Ectodermal cell (in vitro differentiated cells): Measurements from ENCODE around the gene CCDC158.
"Not testable (repeated sequence)": the region's sequence is repeated elsewhere in the genome, so short reads cannot be mapped to it uniquely, and the experiment has no call there.

Source experiments
- H3K27ac ChIP-seq: 2 replicates; pipeline ENCODE4 v1.7.0; 2013; ENCODE audit warnings: mild to moderate bottlenecking, low read depth, low read length; ENCODE audit not compliant: insufficient read depth, poor library complexity, severe bottlenecking
- H3K27me3 ChIP-seq: 2 replicates; pipeline ENCODE4 v1.7.0; 2013; ENCODE audit warnings: mild to moderate bottlenecking, low read length; ENCODE audit not compliant: insufficient read depth, control insufficient read depth, poor library complexity, severe bottlenecking
- H3K36me3 ChIP-seq: one replicate; pipeline ENCODE4 v1.7.0; 2013; ENCODE audit warnings: low read length; ENCODE audit not compliant: control insufficient read depth, insufficient read depth
- H3K4me1 ChIP-seq: one replicate; pipeline ENCODE4 v1.7.0; 2013; ENCODE audit warnings: low read length; ENCODE audit not compliant: control insufficient read depth, insufficient read depth
- H3K4me3 ChIP-seq: 2 replicates; pipeline ENCODE4 v1.7.0; 2013; ENCODE audit warnings: low read depth, low read length, control low read depth; ENCODE audit not compliant: insufficient read depth
- H3K9me3 ChIP-seq: 2 replicates; pipeline ENCODE4 v1.7.0; 2013; ENCODE audit warnings: mild to moderate bottlenecking, low read length, moderate library complexity; ENCODE audit not compliant: control insufficient read depth
- WGBS, 2 experiments: methylation state at CpG; one replicate each; pipeline ENCODE4 v1.1.7; 2013; ENCODE audit warnings: missing lambda C conversion rate in 2 of 2; 5-methylcytosine and 5-hydroxymethylcytosine counted together

CCDC158 gene

GRCh38 chr4:76434901-76435527, 14.1 kb upstream of the CCDC158 start, which contains the start of gene SHROOM3:
SHROOM3 (plus strand) TSS chr4:76435229; CDS start chr4:76436053, 824 bp downstream.
- H3K9me3 ChIP-seq, result no peaks in the 10 kb centered on the region
- H3K4me1 ChIP-seq, result peaks cover 18% of the 10 kb centered on the region
- H3K36me3 ChIP-seq, result peaks cover 12% of the 10 kb centered on the region
- WGBS, 2 experiments, result 2 to 19% methylated on average over 6 to 9 of the region's 9 CpGs
- H3K4me3 ChIP-seq, result peak within 1 kb of the TSS; percentile 50
- peak within 1 kb of the TSS; percentile 95 for H3K27ac ChIP-seq
- H3K27me3 ChIP-seq, result no peaks in the 10 kb centered on the region

GRCh38 chr4:76430519-76431388, 9.8 kb upstream of the CCDC158 start:
- H3K9me3 ChIP-seq, result peaks cover 1% of the 10 kb centered on the region
- H3K27me3 ChIP-seq, result no peaks in the 10 kb centered on the region
- H3K4me3 ChIP-seq, result no peak overlapping the region
- H3K27ac ChIP-seq, result no peak overlapping the region
- peaks cover 18% of the 10 kb centered on the region for H3K4me1 ChIP-seq
- 47 to 52% methylated on average over 15 of the region's 15 CpGs for WGBS, 2 experiments
- no peaks in the 10 kb centered on the region for H3K36me3 ChIP-seq

DNA sequence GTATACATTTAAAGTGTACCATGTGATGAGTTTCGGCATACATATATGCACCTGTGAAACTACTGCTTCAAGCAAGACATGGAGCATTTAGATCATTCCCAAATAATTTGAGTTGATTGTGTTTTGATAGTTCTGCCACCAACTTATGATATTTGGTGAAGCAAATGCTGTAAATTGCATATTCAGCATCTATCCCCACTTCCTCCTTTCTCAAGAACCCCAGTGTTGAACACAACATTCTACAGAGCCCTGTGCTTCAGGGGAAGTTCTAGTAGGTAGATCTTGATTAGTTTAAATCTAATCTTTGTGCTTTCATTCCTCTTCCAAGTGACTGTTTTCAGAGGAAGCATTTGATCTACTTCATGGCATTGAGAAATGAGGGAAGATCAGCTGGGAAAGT, 8.7 kb upstream of the CCDC158 start:
- Histone ChIP-seq H3K4me3 (no peak overlapping the region), H3K4me1 (peaks cover 16% of the 10 kb centered on the region), H3K27me3 (no peaks in the 10 kb centered on the region), H3K9me3 (peaks cover 2% of the 10 kb centered on the region), H3K36me3 (no peaks in the 10 kb centered on the region), H3K27ac (no peak overlapping the region)
- 89 to 91% methylated on average over 1 of the region's 1 CpG for WGBS, 2 experiments

GRCh38 chr4:76426272-76426671, 5.3 kb upstream of the CCDC158 start:
- H3K4me1 ChIP-seq, result no peaks in the 10 kb centered on the region
- no peak overlapping the region for H3K27ac ChIP-seq
- WGBS, 2 experiments, result 91 to 92% methylated on average over 2 of the region's 2 CpGs
- peaks cover 2% of the 10 kb centered on the region for H3K9me3 ChIP-seq
- no peaks in the 10 kb centered on the region for H3K36me3 ChIP-seq
- no peaks in the 10 kb centered on the region for H3K27me3 ChIP-seq
- no peak overlapping the region for H3K4me3 ChIP-seq

- 94% methylated on average over 24 to 27 of the region's 27 CpGs for WGBS, 2 experiments
Observed at GRCh38 chr4:76423159-76423558, 2.2 kb upstream of the CCDC158 start.

GRCh38 chr4:76420188-76420761, 666 bp downstream of the CCDC158 start:
- Histone ChIP-seq H3K27me3 (no peaks in the 10 kb centered on the region), H3K9me3 (no peaks in the 10 kb centered on the region), H3K36me3 (no peaks in the 10 kb centered on the region), H3K4me1 (no peaks in the 10 kb centered on the region), H3K4me3 (no peak overlapping the region), H3K27ac (no peak overlapping the region)
- WGBS, 2 experiments, result 88 to 89% methylated on average over 18 of the region's 18 CpGs

More at GRCh38 chr4:76423159-76423558, 2.2 kb upstream of the CCDC158 start:
- H3K27ac ChIP-seq, H3K36me3 ChIP-seq, H3K9me3 ChIP-seq, H3K4me1 ChIP-seq, H3K4me3 ChIP-seq, H3K27me3 ChIP-seq: not testable (repeated sequence)

- H3K36me3 ChIP-seq, result no peaks in the 10 kb centered on the region
- no peaks in the 10 kb centered on the region for H3K4me1 ChIP-seq
- no peaks in the 10 kb centered on the region for H3K9me3 ChIP-seq
- 89 to 93% methylated on average over 2 to 3 of the region's 3 CpGs for WGBS, 2 experiments
- H3K27me3 ChIP-seq, result no peaks in the 10 kb centered on the region
- H3K4me3 ChIP-seq, result no peak overlapping the region
- H3K27ac ChIP-seq, result no peak overlapping the region
Observed at GRCh38 chr4:76410636-76411035, 10.3 kb downstream of the CCDC158 start.

- 84 to 87% methylated on average over 4 to 5 of the region's 5 CpGs for WGBS, 2 experiments
- H3K36me3 ChIP-seq, result no peaks in the 10 kb centered on the region
- H3K27ac ChIP-seq, result no peak overlapping the region
- H3K4me1 ChIP-seq, result no peaks in the 10 kb centered on the region
- no peaks in the 10 kb centered on the region for H3K9me3 ChIP-seq
- no peaks in the 10 kb centered on the region for H3K27me3 ChIP-seq
- no peak overlapping the region for H3K4me3 ChIP-seq
Observed at GRCh38 chr4:76407440-76408119, 13.4 kb downstream of the CCDC158 start.

GRCh38 chr4:76406081-76406480, 14.9 kb downstream of the CCDC158 start:
- Histone ChIP-seq H3K4me3 (no peak overlapping the region), H3K4me1 (no peaks in the 10 kb centered on the region), H3K9me3 (no peaks in the 10 kb centered on the region), H3K27ac (no peak overlapping the region), H3K27me3 (no peaks in the 10 kb centered on the region), H3K36me3 (no peaks in the 10 kb centered on the region)
- 85 to 86% methylated on average over 5 of the region's 5 CpGs for WGBS, 2 experiments

DNA sequence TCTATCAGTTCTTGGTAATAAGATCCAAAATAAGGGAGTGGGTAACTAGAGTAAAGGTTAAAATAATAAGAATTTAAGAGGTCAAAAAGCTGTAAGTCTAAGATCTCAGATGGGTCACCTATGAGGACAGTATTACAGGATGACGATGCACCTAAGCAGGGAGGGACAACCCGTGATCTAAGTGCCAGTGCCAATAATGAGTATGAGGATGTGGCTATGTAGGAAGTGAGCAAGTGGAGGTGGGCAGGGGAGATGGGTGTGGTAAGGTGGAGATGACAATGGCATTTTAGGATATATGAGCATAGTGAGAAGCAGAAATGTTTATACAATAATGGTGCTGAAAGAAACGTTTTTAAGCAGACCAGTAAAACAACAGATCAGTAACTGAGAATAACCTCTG, 19.3 kb downstream of the CCDC158 start:
- Histone ChIP-seq H3K36me3 (no peaks in the 10 kb centered on the region), H3K9me3 (no peaks in the 10 kb centered on the region), H3K4me3 (no peak overlapping the region), H3K27me3 (no peaks in the 10 kb centered on the region), H3K27ac (no peak overlapping the region), H3K4me1 (no peaks in the 10 kb centered on the region)
- WGBS, 2 experiments, result 89 to 94% methylated on average over 3 of the region's 3 CpGs
